IMR-90 (cell line): Measurements from ENCODE around the gene SS18L1. TPM values are rescaled to one million over a fixed set of nuclear protein-coding genes. Genes with fewer than 3 reads are reported as not detected.

Source experiments
- ATAC-seq: fragments of 200-7000 bp; cut with Tn5 transposase; 2 replicates; pipeline ENCODE4 v1.9.1; 2020; ENCODE audit warnings: low read depth, mild to moderate bottlenecking, moderate library complexity
- BruUV-seq: library from RNA; stranded (reverse); fragments of 400-500 nt; replicated peaks from 2 replicates; lab custom pipeline; 2021; lab: Mats Ljungman, UMichigan
- CTCF ChIA-PET: fragments of 300-600 bp; formaldehyde crosslinking; extraction: SDS; loops from one replicate; lab custom pipeline; 2021; ENCODE audit warnings: antibody characterized with exemption; lab: Yijun Ruan, JAX
- POLR2A ChIA-PET: fragments of 300-600 bp; sonication (Branson Sonifier 250); formaldehyde crosslinking; loops from one replicate; lab custom pipeline; 2022; ENCODE audit warnings: antibody characterized with exemption; ENCODE audit not compliant: unreplicated experiment; lab: Charles Lee
- DNase-seq: peaks from one replicate; pipeline ENCODE4 v3.0.0; 2013
- H2AFZ ChIP-seq: replicated peaks from 2 replicates; pipeline ENCODE3; 2013; ENCODE audit warnings: low read length, mild to moderate bottlenecking; ENCODE audit not compliant: poor library complexity
- H2AK5ac ChIP-seq: 2 replicates; pipeline ENCODE4 v1.6.1; 2013; ENCODE audit warnings: low read depth, low read length, inconsistent platforms
- H2AK9ac ChIP-seq: replicated peaks from 2 replicates; pipeline ENCODE3; 2013; ENCODE audit warnings: mild to moderate bottlenecking, low read depth, low read length, moderate library complexity; ENCODE audit not compliant: poor library complexity
- H2BK120ac ChIP-seq: 2 replicates; pipeline ENCODE4 v1.6.1; 2013; ENCODE audit warnings: low read depth, low read length, inconsistent platforms
- H2BK15ac ChIP-seq: 3 replicates; pipeline ENCODE4 v1.6.1; 2013; ENCODE audit warnings: low read depth, low read length, inconsistent platforms
- H2BK20ac ChIP-seq: 2 replicates; pipeline ENCODE4 v1.6.1; 2013; ENCODE audit warnings: low read depth, mild to moderate bottlenecking, inconsistent platforms, low read length, moderate library complexity
- H2BK5ac ChIP-seq: 2 replicates; pipeline ENCODE4 v1.6.1; 2013; ENCODE audit warnings: mild to moderate bottlenecking, low read depth, low read length, inconsistent platforms; ENCODE audit not compliant: poor library complexity, severe bottlenecking
- H3K14ac ChIP-seq: replicated peaks from 2 replicates; pipeline ENCODE4 v1.6.1; 2013; ENCODE audit warnings: low read depth, low read length, inconsistent platforms
- H3K18ac ChIP-seq: 2 replicates; pipeline ENCODE4 v1.6.1; 2013; ENCODE audit warnings: low read depth, low read length, control low read depth
- H3K23ac ChIP-seq: 2 replicates; pipeline ENCODE4 v1.6.1; 2013; ENCODE audit warnings: low read depth, low read length, inconsistent platforms
- H3K27ac ChIP-seq: 2 replicates; pipeline ENCODE4 v1.5.1; 2013; ENCODE audit warnings: mild to moderate bottlenecking, control low read depth, low read length; ENCODE audit not compliant: insufficient read depth
- H3K27me3 ChIP-seq: 2 replicates; pipeline ENCODE4 v1.6.1; 2013; ENCODE audit warnings: low read length; ENCODE audit not compliant: control insufficient read depth, insufficient read depth
- H3K36me3 ChIP-seq: 2 replicates; pipeline ENCODE4 v1.6.1; 2013; ENCODE audit warnings: low read length, mixed read lengths; ENCODE audit not compliant: control insufficient read depth, insufficient read depth
- H3K4ac ChIP-seq: 2 replicates; pipeline ENCODE4 v1.6.1; 2013; ENCODE audit warnings: low read depth, low read length, inconsistent platforms
- H3K4me1 ChIP-seq: 2 replicates; pipeline ENCODE4 v1.6.1; 2013; ENCODE audit warnings: low read length, mixed read lengths; ENCODE audit not compliant: control insufficient read depth, insufficient read depth
- H3K4me2 ChIP-seq: 2 replicates; pipeline ENCODE4 v1.6.1; 2013; ENCODE audit warnings: low read depth, mild to moderate bottlenecking, control low read depth, low read length, moderate library complexity
- H3K4me3 ChIP-seq: 2 replicates; pipeline ENCODE4 v1.5.1; 2013; ENCODE audit warnings: low read depth, mild to moderate bottlenecking, control low read depth, low read length, moderate library complexity; ENCODE audit not compliant: insufficient read depth
- H3K56ac ChIP-seq: 2 replicates; pipeline ENCODE4 v1.6.1; 2013; ENCODE audit warnings: low read length, inconsistent platforms; ENCODE audit not compliant: insufficient read depth; ENCODE audit errors: extremely low read depth
- H3K79me1 ChIP-seq, 2 experiments: 2 replicates each; pipeline ENCODE4 v1.6.1; 2013; ENCODE audit warnings: low read length in 2 of 2, inconsistent platforms in 1 of 2, low read depth in 1 of 2
- H3K9ac ChIP-seq: 2 replicates; pipeline ENCODE4 v1.6.1; 2013; ENCODE audit warnings: low read depth, low read length, control low read depth
- H3K9me1 ChIP-seq: 2 replicates; pipeline ENCODE4 v1.6.1; 2013; ENCODE audit warnings: low read length, inconsistent platforms; ENCODE audit not compliant: insufficient read depth
- H3K9me3 ChIP-seq: 2 replicates; pipeline ENCODE4 v1.6.1; 2013; ENCODE audit warnings: low read length; ENCODE audit not compliant: control insufficient read depth, insufficient read depth
- H4K20me1 ChIP-seq: 2 replicates; pipeline ENCODE4 v1.6.1; 2013; ENCODE audit warnings: low read length, inconsistent platforms; ENCODE audit not compliant: insufficient read depth
- H4K5ac ChIP-seq: 2 replicates; pipeline ENCODE4 v1.6.1; 2013; ENCODE audit warnings: mild to moderate bottlenecking, low read depth, low read length, control low read depth
- H4K8ac ChIP-seq, 2 experiments: 2 replicates each; pipeline ENCODE4 v1.6.1; 2013; ENCODE audit warnings: low read depth in 2 of 2, low read length in 2 of 2, control low read depth in 1 of 2, inconsistent platforms in 1 of 2
- H4K91ac ChIP-seq: 2 replicates; pipeline ENCODE4 v1.6.1; 2013; ENCODE audit warnings: low read depth, low read length, inconsistent platforms; ENCODE audit not compliant: insufficient read depth
- BHLHE40 ChIP-seq: fragments of 150-350 bp; IDR thresholded peaks from 2 replicates; pipeline ENCODE4 v1.6.1; 2016; ENCODE audit warnings: mild to moderate bottlenecking, low read depth, low read length
- CHD1 ChIP-seq: IDR thresholded peaks from 2 replicates; pipeline ENCODE4 v1.6.1; 2012; ENCODE audit warnings: low read depth, low read length, improper control_type of control experiment
- CTCF ChIP-seq: conservative IDR thresholded peaks from 2 replicates; pipeline ENCODE4 v1.5.1; 2012; ENCODE audit warnings: mild to moderate bottlenecking, low read depth, low read length, improper control_type of control experiment
- ELK1 ChIP-seq: fragments of 150-350 bp; IDR thresholded peaks from 2 replicates; pipeline ENCODE4 v1.6.1; 2016; ENCODE audit warnings: low read depth, mild to moderate bottlenecking, low read length, moderate library complexity, borderline replicate concordance
- FOS ChIP-seq: fragments of 150-350 bp; IDR thresholded peaks from 2 replicates; pipeline ENCODE4 v1.6.1; 2016; ENCODE audit warnings: low read depth, low read length
- MAFK ChIP-seq: IDR thresholded peaks from 2 replicates; pipeline ENCODE4 v1.6.1; 2012; ENCODE audit warnings: low read depth, low read length, improper control_type of control experiment
- MAZ ChIP-seq: IDR thresholded peaks from 2 replicates; pipeline ENCODE4 v1.6.1; 2012; ENCODE audit warnings: low read depth, mild to moderate bottlenecking, low read length, improper control_type of control experiment, moderate library complexity, borderline replicate concordance
- MXI1 ChIP-seq: IDR thresholded peaks from 2 replicates; pipeline ENCODE4 v1.6.1; 2012; ENCODE audit warnings: low read depth, mild to moderate bottlenecking, low read length, moderate library complexity, borderline replicate concordance
- POLR2A ChIP-seq: IDR thresholded peaks from 2 replicates; pipeline ENCODE4 v1.6.1; 2012; ENCODE audit warnings: mild to moderate bottlenecking, low read depth, low read length
- SMC3 ChIP-seq: fragments of 150-350 bp; IDR thresholded peaks from 2 replicates; pipeline ENCODE4 v1.6.1; 2016; ENCODE audit warnings: low read depth, mild to moderate bottlenecking, antibody characterized with exemption, low read length, moderate library complexity
- USF2 ChIP-seq: fragments of 150-350 bp; IDR thresholded peaks from 2 replicates; pipeline ENCODE4 v1.6.1; 2017; ENCODE audit warnings: mild to moderate bottlenecking, antibody characterized with exemption, low read length, low read depth
- WGBS, 2 experiments: methylation state at CpG; one replicate each; pipeline versions ENCODE4 v1.1.5 to v1.1.7; 2013; ENCODE audit warnings: missing lambda C conversion rate in 2 of 2; ENCODE audit not compliant: insufficient read length in 1 of 2; ENCODE audit errors: extremely low coverage in 2 of 2; 5-methylcytosine and 5-hydroxymethylcytosine counted together
- dilution Hi-C: fragments of 300-500 bp; cut with HindIII; formaldehyde crosslinking; loops from one replicate; pipeline ENCODE4 v1.14.3; 2018; ENCODE audit warnings: low sequenced_read_pairs; ENCODE audit not compliant: unreplicated experiment
- in situ Hi-C: fragments of 300-500 bp; cut with MboI; formaldehyde crosslinking; loops from 3 replicates; pipeline ENCODE4 v1.14.3; 2019; ENCODE audit warnings: low sequenced_read_pairs, inconsistent platforms, mixed read lengths
- intact Hi-C: fragments of 100-400 bp; cut with micrococcal nuclease; formaldehyde crosslinking; loops from 2 replicates; pipeline ENCODE4 v1.10.0; 2022
- polyA plus RNA-seq, 3 experiments: library from polyadenylated mRNA; depleted of rRNA; stranded (reverse); fragments of >200 nt; gene quantifications; 2 replicates each; pipeline ENCODE4 v1.2.3, GENCODE V29; 2012; ENCODE audit warnings: low replicate concordance in 1 of 3
- total RNA-seq: library from RNA; depleted of rRNA; stranded (reverse); fragments of >200 nt; gene quantifications from 2 replicates; pipeline ENCODE4 v1.2.3, GENCODE V29; 2012

Gene SS18L1
- total and polyA plus RNA-seq, 2 of the 4 experiments (the other 2 are of a cell fraction): 8.1 to 12.2 TPM

- CTCF ChIA-PET: no interaction called here
- TF ChIP-seq MXI1: no peak
- TF ChIP-seq CHD1: no peak
- TF ChIP-seq SMC3: no peak
- no peak for TF ChIP-seq USF2
- no peak for TF ChIP-seq BHLHE40
- no peak for TF ChIP-seq POLR2A
- TF ChIP-seq ELK1: no peak
- TF ChIP-seq MAFK: no peak
- TF ChIP-seq CTCF: no peak
- TF ChIP-seq FOS: no peak
- no peak for TF ChIP-seq MAZ
- H2AK9ac ChIP-seq: peak overlapping the region; percentile 34
- no peak overlapping the region for H3K56ac ChIP-seq
- no peak overlapping the region for H3K18ac ChIP-seq
- peaks cover 83% of the 10 kb centered on the region for H3K36me3 ChIP-seq
- no peak overlapping the region for H2AK5ac ChIP-seq
- H3K9me1 ChIP-seq: peaks cover 3% of the 10 kb centered on the region; the same call in 1 of the 2 replicates
- in situ Hi-C loops: loop anchor here (5.0 kb wide), 1 partner anchor 108 kb away; no protein-coding TSS in a partner anchor
- peaks cover 3% of the 10 kb centered on the region; the same call in 1 of the 2 replicates for H3K4me1 ChIP-seq
- H3K27me3 ChIP-seq: no peaks in the 10 kb centered on the region
- no peak overlapping the region for H2BK5ac ChIP-seq
- H3K9me3 ChIP-seq: no peaks in the 10 kb centered on the region
- 93% methylated on average over 6 of the region's 20 CpGs; no CpG with 5 or more reads in 1 of the 2 experiments for WGBS, 2 experiments
- intact Hi-C loops: no loop called here
- no peak overlapping the region for H3K4me2 ChIP-seq
- no peak overlapping the region for H2BK20ac ChIP-seq
- H3K4me3 ChIP-seq: no peak overlapping the region
- H4K91ac ChIP-seq: no peak overlapping the region
- dilution Hi-C loops: no loop called here
- no peak overlapping the region for H2BK15ac ChIP-seq
- H4K20me1 ChIP-seq: peaks cover 45% of the 10 kb centered on the region
- no peak overlapping the region for H3K23ac ChIP-seq
- POLR2A ChIA-PET: no interaction called here
- BruUV-seq: no TSS peak
- ATAC-seq (no peak), DNase-seq (no peak)
- H3K27ac ChIP-seq: no peak overlapping the region
- H3K79me1 ChIP-seq: peaks cover 21 to 73% of the 10 kb centered on the region in 2 experiments
- no peak overlapping the region for H2BK120ac ChIP-seq
- H4K5ac ChIP-seq: no peak overlapping the region
- no peak overlapping the region for H3K9ac ChIP-seq
- H2AFZ ChIP-seq: no peak overlapping the region
- no peak overlapping the region for H3K14ac ChIP-seq
- H3K4ac ChIP-seq: no peak overlapping the region
- no peak overlapping the region for H4K8ac ChIP-seq
Measured at GRCh38 chr20:62129731-62130531, 13.6 kb upstream of the SS18L1 start.
